KOPT-K1 (cell line): ENCODE results near the gene CFAP46.
"Not testable (repeated sequence)": the region's sequence is repeated elsewhere in the genome, so short reads cannot be mapped to it uniquely, and the experiment has no call there.

ENCODE experiments used
- H3K27ac ChIP-seq: fragments of 200-600 bp; sonication (generic); 2 replicates; pipeline ENCODE4 v1.5.1; 2016; ENCODE audit warnings: antibody characterized with exemption, mild to moderate bottlenecking, low read depth, low read length; ENCODE audit not compliant: poor library complexity, severe bottlenecking
- H3K36me3 ChIP-seq: fragments of 200-600 bp; sonication (generic); 2 replicates; pipeline ENCODE4 v1.5.1; 2017; ENCODE audit warnings: antibody characterized with exemption, mild to moderate bottlenecking, low read length, moderate library complexity; ENCODE audit not compliant: insufficient read depth
- H3K9me3 ChIP-seq: fragments of 200-600 bp; sonication (generic); 2 replicates; pipeline ENCODE4 v1.5.1; 2017; ENCODE audit warnings: antibody characterized with exemption, low read length, mild to moderate bottlenecking; ENCODE audit not compliant: insufficient read depth, poor library complexity, severe bottlenecking

CFAP46 gene

GRCh38 chr10:132793871-132794849, 148.2 kb downstream of the CFAP46 start:
- Histone ChIP-seq H3K36me3 (no peaks in the 10 kb centered on the region), H3K27ac (no peak overlapping the region), H3K9me3 (no peaks in the 10 kb centered on the region)

DNA sequence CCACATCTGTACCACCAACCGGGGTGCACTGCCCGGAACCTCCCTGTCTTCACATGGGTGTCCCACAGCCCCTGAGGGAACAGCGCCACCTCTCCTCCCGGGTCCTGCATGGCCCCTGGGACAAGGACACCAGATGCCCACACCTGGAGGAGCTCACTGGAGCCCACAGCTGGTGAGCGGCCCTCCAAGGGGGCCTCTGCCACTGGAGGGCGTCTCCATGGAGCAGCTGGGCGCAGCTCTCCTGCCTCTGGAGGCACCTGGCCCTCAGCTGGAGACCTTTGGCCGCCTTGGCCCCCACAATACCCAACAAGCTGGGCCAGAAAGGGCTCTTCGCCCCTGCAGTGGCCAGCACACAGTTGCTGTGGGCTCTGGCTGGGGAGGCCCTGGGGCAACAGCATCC, 149.2 kb downstream of the CFAP46 start:
- Histone ChIP-seq H3K36me3 (no peaks in the 10 kb centered on the region), H3K9me3 (peaks cover 3% of the 10 kb centered on the region), H3K27ac (no peak overlapping the region)

- Histone ChIP-seq H3K27ac (no peak overlapping the region), H3K36me3 (no peaks in the 10 kb centered on the region), H3K9me3 (peaks cover 7% of the 10 kb centered on the region)
Measured at GRCh38 chr10:132792796-132793195, 149.6 kb downstream of the CFAP46 start.

GRCh38 chr10:132792099-132792498, 150.3 kb downstream of the CFAP46 start:
- peaks cover 12% of the 10 kb centered on the region for H3K9me3 ChIP-seq
- not testable (repeated sequence) for H3K36me3 ChIP-seq, H3K27ac ChIP-seq

- H3K9me3 ChIP-seq, result peaks cover 21% of the 10 kb centered on the region
- no peak overlapping the region for H3K27ac ChIP-seq
- no peaks in the 10 kb centered on the region for H3K36me3 ChIP-seq
Measured at GRCh38 chr10:132790934-132791829, 151.2 kb downstream of the CFAP46 start.

DNA sequence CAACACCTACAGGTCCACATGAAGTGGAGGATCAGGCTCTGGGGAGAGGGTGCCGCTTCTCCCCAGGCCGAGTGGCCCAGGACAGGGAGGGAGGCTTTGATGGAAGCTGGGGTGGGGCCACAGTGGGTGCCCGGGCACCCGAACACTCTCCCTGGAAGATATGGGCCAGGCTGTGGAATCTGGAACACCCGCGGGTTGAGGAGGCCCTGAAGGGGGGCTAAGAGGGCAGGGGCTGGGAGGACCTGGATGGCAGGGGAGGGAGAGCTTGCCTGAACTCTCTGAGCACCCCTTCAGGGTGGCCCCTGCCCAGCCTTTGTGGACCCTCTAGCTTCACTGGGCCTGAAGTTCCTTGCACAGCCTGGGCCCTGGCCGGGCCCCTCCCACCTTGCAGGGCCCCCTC, 151.9 kb downstream of the CFAP46 start:
- no peak overlapping the region for H3K27ac ChIP-seq

DNA sequence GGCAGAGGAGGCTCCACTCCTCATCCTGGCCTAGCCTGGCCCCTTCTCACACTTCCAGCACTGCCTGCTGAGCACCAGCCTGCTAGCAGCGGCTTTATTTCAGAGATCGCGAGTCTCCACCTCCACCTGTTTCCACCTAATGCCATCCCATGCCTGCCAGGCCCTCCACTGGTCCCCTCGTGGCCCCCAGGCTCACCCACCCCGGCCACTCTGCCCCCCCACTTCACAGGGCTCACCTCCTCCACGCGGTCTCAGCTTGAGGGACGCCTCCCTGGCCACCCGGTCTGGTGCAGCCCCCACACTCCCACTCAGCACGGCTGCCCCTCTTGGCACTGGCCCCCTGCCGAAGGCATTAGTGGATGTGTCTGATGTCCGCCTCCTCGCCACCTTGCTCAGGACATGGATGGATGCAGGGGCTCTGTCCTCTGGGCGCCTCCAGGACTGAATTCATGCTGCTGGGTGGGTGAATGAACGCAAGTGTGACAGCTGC, 152.7 kb downstream of the CFAP46 start:
- Histone ChIP-seq H3K9me3 (peaks cover 28% of the 10 kb centered on the region), H3K27ac (no peak overlapping the region), H3K36me3 (no peaks in the 10 kb centered on the region)

More for the DNA sequence above, 151.9 kb downstream of the CFAP46 start:
- Histone ChIP-seq H3K36me3 (no peaks in the 10 kb centered on the region), H3K9me3 (peaks cover 22% of the 10 kb centered on the region)

- Histone ChIP-seq H3K27ac (no peak overlapping the region), H3K36me3 (no peaks in the 10 kb centered on the region), H3K9me3 (peaks cover 35% of the 10 kb centered on the region)
Measured at GRCh38 chr10:132788831-132789219, 153.5 kb downstream of the CFAP46 start.

DNA sequence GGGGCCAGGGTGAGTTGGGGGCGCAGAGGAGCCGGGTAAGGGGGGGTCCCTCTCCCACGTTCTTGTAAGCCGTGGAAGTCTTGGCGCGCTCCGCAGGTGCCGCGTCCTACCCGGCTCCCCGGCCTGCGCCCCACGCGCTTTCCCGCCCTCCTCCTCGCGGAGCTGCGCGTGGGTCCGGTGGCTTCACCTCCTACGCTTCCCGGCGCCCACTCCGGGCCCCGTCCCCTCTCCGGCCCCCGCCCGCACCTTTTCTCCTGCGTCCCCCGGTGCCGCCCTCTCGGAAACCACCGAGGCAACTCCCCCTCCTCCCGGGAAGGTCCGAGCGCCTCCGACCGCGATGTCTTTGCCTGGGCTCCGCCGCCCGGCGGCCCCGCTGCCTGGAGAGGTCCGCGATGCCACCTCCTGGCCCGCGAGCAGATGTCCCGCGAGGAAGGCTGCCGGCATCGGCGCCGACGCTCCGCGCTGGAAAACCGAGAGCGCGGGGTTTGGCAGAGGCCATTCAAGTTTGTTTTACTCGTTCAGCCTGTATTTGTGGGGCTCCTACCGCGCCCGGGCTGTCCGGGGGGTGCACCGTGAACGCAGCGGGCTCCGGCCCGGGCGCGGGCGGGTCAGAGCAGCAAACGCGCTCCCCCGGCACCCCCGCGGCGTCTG, 154.1 kb downstream of the CFAP46 start:
- 0 out of 2 replicates have a peak, but pooled peaks cover under 1% of the 10 kb centered on the region for H3K36me3 ChIP-seq
- no peak overlapping the region for H3K27ac ChIP-seq
- H3K9me3 ChIP-seq, result peaks cover 39% of the 10 kb centered on the region

GRCh38 chr10:132787495-132788179, 154.7 kb downstream of the CFAP46 start:
- no peak overlapping the region for H3K27ac ChIP-seq
- peaks cover 7% of the 10 kb centered on the region; the same call in 1 of the 2 replicates for H3K36me3 ChIP-seq
- peaks cover 39% of the 10 kb centered on the region for H3K9me3 ChIP-seq

DNA sequence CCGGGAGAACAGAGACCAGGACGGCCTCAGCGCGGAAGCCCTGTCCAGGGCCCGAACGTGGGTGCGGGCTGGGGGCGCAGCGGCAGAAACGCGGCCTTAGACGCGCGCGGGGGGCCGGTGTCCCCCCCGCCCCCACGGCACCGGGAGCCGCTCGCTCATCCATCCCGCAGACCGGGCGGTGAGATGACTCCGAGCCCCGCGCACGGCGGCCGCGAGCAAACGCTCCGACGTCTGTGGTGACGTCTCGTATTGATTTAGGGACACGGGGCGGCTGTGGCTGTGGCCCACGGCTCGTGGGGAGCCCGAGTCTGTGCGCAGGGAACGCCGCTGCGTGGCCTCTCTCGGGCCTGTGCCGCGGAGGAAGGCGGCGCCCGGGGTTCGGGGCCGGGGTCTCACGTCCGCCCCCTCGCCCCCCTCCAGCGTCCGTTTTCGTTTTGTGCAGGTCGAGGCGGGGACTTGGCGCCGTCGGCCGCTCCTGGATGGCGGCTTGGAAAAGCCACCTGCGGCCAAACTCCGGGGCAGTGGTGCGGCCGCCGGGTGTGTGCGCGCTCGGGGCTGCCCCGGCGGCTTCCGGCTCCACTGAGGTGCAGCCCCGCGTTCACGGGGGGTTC, 155.4 kb downstream of the CFAP46 start:
- Histone ChIP-seq H3K9me3 (peaks cover 39% of the 10 kb centered on the region), H3K27ac (no peak overlapping the region), H3K36me3 (peaks cover 9% of the 10 kb centered on the region; the same call in 1 of the 2 replicates)

DNA sequence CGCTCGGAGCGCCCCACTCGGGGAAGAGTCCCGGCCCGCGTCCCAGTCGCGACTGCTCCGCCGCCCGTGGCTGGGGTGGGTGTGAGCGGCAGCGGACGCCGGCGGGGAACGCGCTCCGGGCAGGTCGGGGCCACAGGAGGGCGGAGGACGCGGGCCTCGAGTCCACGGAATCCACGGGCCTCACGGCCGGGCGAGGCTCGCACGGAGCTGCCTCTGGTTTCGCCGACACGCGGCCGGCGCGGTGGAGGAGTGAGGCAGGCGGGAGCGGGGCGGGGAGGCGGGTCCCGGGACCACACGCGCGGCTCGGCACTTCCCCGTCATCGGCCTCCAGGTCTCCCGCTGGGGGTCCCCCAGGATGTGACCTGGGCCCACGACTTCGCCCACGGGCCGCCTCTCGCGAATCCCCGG, 155.9 kb downstream of the CFAP46 start:
- Histone ChIP-seq H3K27ac (no peak overlapping the region), H3K9me3 (peaks cover 39% of the 10 kb centered on the region), H3K36me3 (peaks cover 14% of the 10 kb centered on the region; the same call in 1 of the 2 replicates)

GRCh38 chr10:132785723-132786475, 156.5 kb downstream of the CFAP46 start, which contains the start of gene NKX6-2:
NKX6-2 (minus strand) TSS chr10:132786147; CDS start chr10:132785948, 199 bp downstream.
- H3K9me3 ChIP-seq, result peaks cover 39% of the 10 kb centered on the region
- H3K36me3 ChIP-seq, result peaks cover 17% of the 10 kb centered on the region; the same call in 1 of the 2 replicates
- H3K27ac ChIP-seq, result no peak within 1 kb of the TSS
